ENCODE data around the gene COL3A1.

The COL3A1 gene

DNA sequence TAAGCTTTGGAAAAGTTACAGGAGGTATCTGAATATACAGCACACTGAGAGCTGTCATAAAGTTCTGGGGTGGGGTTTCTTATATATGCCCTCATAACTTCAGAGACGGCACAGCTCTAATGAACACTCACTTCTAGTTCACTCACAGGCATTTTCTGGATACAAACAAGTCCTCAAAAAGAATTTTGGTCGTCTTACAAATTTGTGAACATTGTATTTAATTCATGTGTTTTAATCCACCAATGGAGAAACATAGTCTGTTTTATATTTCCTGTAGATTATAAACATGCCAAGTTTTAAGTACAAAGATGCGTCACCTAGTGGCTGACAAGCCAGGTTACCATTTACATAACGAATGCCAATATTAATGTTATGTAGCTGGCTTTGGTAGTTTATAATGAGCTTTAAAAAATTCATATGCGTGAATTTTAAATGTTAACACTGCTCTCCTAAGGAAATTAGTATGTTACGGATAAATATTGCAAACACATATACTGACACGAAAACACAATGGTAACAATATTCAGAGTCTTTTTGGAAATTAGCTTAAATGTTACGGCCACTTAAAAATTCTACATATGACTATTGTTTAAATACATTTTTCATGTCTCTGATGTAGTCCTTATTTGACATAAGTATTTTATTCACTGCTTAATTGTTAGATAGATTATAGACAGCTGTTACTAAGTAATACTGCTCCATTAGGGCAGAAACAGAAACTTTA, 2.5 kb downstream of the COL3A1 start:
- DNase-seq: no peak

- no peak for DNase-seq
These were observed 3.1 kb downstream of the COL3A1 start for GRCh38 chr2:188977317-188977716.

- no peak for DNase-seq
These were observed 4.3 kb downstream of the COL3A1 start for GRCh38 chr2:188978291-188979081.

DNA sequence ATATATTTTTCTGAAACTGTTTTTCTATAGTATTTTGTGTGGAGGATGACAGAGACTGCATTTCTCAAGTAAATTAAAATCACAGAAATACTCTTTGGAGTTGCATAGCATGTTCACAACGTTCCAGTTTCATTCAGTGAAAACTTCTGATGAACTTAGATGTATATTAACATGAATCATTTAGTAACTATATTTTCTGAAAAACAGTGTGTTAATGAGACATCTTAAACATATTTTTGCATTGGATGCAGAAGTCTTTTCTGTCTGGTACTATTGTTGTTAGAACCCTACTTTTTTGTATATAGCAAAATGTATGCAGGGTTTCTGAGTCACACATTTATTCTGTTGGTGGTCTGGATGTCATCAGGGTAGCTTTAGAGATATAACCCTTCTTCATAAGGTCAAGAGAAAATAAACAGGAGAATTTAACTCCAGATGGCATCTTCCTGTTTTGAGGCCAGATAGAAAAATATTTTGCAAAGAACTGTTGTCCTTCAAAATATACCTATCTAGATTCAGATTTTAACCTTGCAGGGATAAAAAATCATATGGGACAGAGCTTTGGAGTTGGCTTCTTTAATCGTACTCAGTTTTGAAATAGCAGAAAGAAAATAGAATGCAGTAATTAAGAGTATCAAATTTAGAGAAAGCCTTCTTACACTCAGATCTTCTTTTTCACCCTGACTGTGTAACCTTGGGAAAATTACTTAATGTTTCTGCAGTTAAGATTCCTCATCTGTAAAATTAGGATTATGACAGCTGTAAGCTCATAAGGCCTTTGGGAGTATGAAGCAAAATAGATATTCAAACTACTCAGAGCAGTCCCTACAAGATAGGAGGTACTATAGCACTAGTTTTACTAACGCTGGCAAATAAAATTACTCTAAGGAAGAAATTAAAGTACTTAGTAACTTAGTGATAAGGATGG, 5.3 kb downstream of the COL3A1 start:
- no peak for DNase-seq

DNA sequence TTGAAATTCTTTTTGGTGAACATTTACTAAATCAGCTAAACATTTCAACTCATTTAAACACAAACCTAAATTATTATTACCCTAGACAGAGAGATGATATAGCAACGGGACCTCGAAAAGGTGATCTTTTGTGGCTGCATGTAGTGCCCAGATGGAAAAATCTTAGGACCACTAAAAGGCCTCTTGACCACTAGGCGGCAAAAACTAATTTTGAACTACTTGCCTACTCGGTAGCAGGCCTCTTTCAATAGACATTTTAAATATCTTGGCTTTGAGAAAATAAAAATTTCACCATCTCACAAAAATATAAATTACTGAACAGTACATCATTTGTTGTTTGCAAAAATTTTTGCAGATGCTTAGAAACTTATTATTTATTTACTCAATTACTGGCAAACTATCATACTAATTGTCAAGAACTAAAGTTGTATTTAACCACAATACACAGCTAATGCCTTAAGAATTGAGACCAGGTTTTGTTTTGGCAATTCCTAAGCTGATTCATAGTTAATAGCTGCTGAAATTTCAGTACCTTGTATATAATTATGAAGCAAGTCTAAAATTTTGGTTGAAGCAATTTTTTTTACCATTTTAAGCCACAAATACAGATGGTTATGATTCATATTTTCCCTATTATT, 9.4 kb downstream of the COL3A1 start:
- no peak for DNase-seq

DNA sequence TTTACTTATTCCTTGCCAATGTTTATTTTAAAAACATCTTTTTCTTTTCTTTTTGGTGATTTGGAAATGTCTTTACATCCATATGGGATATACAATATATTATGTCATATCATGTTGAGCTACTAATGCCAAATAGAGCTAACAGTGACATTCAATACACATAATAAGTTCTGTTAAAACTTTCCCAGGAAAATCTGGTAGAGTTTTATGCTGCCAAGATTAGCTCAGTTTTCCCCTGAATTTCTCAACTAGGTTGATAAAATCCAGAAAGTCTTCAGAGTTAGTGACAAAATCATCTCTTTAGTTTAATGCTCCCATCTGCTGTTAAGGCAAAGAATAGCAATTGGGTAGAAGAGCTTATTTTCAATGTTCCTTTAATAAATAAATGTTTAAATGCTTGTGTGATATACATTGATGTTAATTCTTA, 9.9 kb downstream of the COL3A1 start:
- DNase-seq: no peak

DNA sequence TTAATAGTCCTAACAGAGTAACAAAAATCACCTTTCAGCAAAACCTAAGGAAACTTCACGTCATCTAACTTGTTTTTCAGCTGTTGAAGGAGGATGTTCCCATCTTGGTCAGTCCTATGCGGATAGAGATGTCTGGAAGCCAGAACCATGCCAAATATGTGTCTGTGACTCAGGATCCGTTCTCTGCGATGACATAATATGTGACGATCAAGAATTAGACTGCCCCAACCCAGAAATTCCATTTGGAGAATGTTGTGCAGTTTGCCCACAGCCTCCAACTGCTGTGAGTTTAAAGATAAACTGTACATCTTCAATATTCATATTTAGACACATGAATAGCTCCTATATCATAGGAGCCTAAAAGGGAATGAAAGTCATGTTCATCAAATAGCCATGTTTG, 10.5 kb downstream of the COL3A1 start:
- DNase-seq: no peak

- DNase-seq: no peak
These were observed 12.7 kb downstream of the COL3A1 start for GRCh38 chr2:188986839-188987238.

DNA sequence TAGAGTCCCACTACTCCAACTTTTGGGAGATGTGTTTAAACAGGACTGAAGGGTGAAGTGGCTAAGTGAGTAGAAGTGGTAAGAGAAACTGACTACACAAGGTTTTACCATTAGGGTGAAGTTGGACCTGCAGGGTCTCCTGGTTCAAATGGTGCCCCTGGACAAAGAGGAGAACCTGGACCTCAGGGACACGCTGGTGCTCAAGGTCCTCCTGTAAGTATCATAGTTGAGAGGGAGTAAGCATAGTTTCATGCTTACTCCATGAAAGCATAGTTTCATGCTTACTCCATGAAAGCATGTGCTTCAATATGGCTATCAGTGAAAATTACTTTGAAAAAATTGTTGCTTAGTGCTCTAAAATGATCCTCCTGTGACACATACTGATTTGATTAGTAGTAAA, 19.1 kb downstream of the COL3A1 start:
- DNase-seq: no peak

- DNase-seq: no peak
These were observed 23.1 kb downstream of the COL3A1 start for GRCh38 chr2:188997263-188997662.

GRCh38 chr2:189000221-189000620, 26.0 kb downstream of the COL3A1 start:
- DNase-seq: no peak

GRCh38 chr2:189002079-189002478, 27.9 kb downstream of the COL3A1 start:
- DNase-seq: no peak

GRCh38 chr2:189008555-189009262, 34.5 kb downstream of the COL3A1 start:
- no peak for DNase-seq

GRCh38 chr2:189010536-189010935, 36.4 kb downstream of the COL3A1 start:
- DNase-seq: no peak

DNA sequence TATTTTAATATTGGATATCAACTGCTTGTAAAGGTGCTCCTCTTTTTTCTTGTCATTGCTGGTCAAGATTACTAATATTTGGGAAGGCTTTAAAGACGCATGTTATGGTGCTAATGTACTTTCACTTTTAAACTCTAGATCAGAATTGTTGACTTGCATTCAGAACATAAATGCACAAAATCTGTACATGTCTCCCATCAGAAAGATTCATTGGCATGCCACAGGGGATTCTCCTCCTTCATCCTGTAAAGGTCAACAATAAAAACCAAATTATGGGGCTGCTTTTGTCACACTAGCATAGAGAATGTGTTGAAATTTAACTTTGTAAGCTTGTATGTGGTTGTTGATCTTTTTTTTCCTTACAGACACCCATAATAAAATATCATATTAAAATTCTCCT, 38.2 kb downstream of the COL3A1 start:
- DNase-seq: no peak

GRCh38 chr2:189013031-189013430, 38.9 kb downstream of the COL3A1 start:
- DNase-seq: no peak

DNA sequence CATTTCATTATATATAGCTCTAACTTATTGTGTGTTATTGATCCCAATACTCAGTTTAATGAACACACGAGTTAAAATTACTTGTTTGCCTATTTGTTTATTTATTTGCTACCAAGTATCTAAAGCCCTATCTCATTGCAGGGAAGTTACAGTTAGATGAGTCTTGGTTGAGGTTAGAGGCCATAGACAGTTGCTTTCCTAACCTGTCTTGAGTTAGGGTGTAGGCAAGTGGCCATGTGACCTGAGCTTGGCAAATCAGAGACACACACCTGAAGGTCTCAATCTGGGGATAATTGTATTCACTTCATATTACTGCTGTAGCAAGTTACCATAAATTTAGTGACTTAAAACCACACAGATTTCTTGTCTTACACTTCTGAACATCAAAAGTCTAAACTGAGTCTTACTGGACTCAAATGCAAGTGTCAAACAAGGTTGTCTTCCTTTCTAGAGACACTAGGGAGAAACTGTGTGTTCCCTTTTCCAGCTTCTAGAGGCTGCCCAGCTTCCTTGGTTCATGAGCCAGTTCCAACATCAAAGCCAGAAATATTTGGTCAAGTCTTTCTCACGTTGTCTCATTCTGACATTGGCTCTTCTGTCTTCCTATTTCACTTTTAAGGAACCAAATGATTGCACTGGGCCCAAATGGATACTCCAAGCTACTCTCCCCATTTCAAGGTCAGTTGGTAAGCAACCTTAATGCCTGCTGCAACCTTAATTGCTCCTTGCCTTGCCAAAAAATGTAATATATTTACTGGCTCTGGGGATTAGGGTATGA, 39.7 kb downstream of the COL3A1 start:
- DNase-seq: no peak

- no peak for DNase-seq
These were observed 40.4 kb downstream of the COL3A1 start for GRCh38 chr2:189014449-189015138.

DNA sequence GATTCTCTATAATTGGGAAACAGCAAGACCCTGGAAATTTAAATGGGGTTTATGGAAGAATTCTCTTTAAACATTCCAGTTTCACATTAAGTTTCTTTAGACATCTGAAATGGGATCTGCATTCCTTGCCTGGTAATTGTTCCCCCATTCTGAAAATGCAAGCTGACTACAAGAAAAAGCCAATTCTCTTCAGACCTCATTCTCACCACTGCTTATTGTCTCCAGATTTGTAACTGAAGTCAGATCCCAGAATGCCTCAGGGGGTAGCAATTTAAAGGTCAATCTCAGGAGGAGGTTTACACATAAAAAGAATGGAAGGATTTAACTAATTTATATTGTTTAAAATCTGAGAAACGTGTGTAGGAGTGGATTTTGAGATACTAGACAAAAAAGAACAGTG, 41.2 kb downstream of the COL3A1 start:
- DNase-seq: no peak

- no peak for DNase-seq
These were observed 42.2 kb downstream of the COL3A1 start for GRCh38 chr2:189016311-189016861.
